ENCODE data around the gene TEAD2.

TEAD2 gene

GRCh38 chr19:49396738-49397505 is 34.7 kb upstream of the TEAD2 start:
- Histone ChIP-seq H3K4me3 (ENCODE audit: low read depth, low read length) (no peak overlapping the region), H3K4me1 (no peaks in the 10 kb centered on the region), H3K27me3 (peaks cover 3% of the 10 kb centered on the region), H3K9me3 (no peaks in the 10 kb centered on the region), H3K36me3 (no peaks in the 10 kb centered on the region)
- DNase-seq: no peak
- TF ChIP-seq CTCF (IDR thresholded peaks at IDR 0.05; ENCODE audit: low read depth, low read length): no peak

GRCh38 chr19:49395581-49396407 is 33.6 kb upstream of the TEAD2 start:
- TF ChIP-seq CTCF (IDR thresholded peaks at IDR 0.05; ENCODE audit: low read depth, low read length): no peak
- Histone ChIP-seq H3K4me1 (no peaks in the 10 kb centered on the region), H3K9me3 (no peaks in the 10 kb centered on the region), H3K36me3 (no peaks in the 10 kb centered on the region), H3K27me3 (peaks cover 10% of the 10 kb centered on the region), H3K4me3 (ENCODE audit: low read depth, low read length) (no peak overlapping the region)
- no peak for DNase-seq

- H3K4me1 ChIP-seq: no peaks in the 10 kb centered on the region
- no peaks in the 10 kb centered on the region for H3K9me3 ChIP-seq
- no peaks in the 10 kb centered on the region for H3K36me3 ChIP-seq
- no peak overlapping the region for H3K4me3 ChIP-seq (ENCODE audit: low read depth, low read length)
- no peak for DNase-seq
- TF ChIP-seq CTCF (IDR thresholded peaks at IDR 0.05; ENCODE audit: low read depth, low read length): no peak
- H3K27me3 ChIP-seq: peaks cover 19% of the 10 kb centered on the region
These were observed 31.7 kb upstream of the TEAD2 start for GRCh38 chr19:49393881-49394280.

- peak; percentile 96 for TF ChIP-seq CTCF (IDR thresholded peaks at IDR 0.05; ENCODE audit: low read depth, low read length)
- H3K4me1 ChIP-seq: no peaks in the 10 kb centered on the region
- peak; percentile 86 for DNase-seq
- H3K4me3 ChIP-seq (ENCODE audit: low read depth, low read length): no peak overlapping the region
- no peaks in the 10 kb centered on the region for H3K36me3 ChIP-seq
- peaks cover 19% of the 10 kb centered on the region for H3K27me3 ChIP-seq
- no peaks in the 10 kb centered on the region for H3K9me3 ChIP-seq
These were observed 29.6 kb upstream of the TEAD2 start for GRCh38 chr19:49391581-49392399.

GRCh38 chr19:49390929-49391359 is 28.7 kb upstream of the TEAD2 start:
- Histone ChIP-seq H3K9me3 (no peaks in the 10 kb centered on the region), H3K4me3 (ENCODE audit: low read depth, low read length) (no peak overlapping the region), H3K4me1 (no peaks in the 10 kb centered on the region), H3K27me3 (peaks cover 19% of the 10 kb centered on the region), H3K36me3 (no peaks in the 10 kb centered on the region)
- TF ChIP-seq CTCF (IDR thresholded peaks at IDR 0.05; ENCODE audit: low read depth, low read length): no peak
- DNase-seq: no peak
